Uterus (tissue), 2 donors: ENCODE results near the gene LTBP2.

Experiments used
- POLR2A ChIP-seq, 2 donors: fragments of 450-650 bp; IDR thresholded peaks; one replicate each; pipeline ENCODE4 v1.6.1; 2016; ENCODE audit warnings: antibody characterized with exemption in 2 of 2, mild to moderate bottlenecking in 1 of 2, moderate library complexity in 1 of 2
- TF ChIP-seq, protein P1 (sequence below), 4 experiments: fragments of 200-600 bp in 2 of 4; fragments of 450-650 bp in 2 of 4; sonication (generic) in 2 of 4; IDR thresholded peaks; one replicate each; pipeline ENCODE4 v1.5.1; 2016 to 2019; ENCODE audit warnings: antibody characterized with exemption in 4 of 4, mild to moderate bottlenecking in 2 of 4, moderate library complexity in 1 of 4

- TF ChIP-seq, protein P1, sequence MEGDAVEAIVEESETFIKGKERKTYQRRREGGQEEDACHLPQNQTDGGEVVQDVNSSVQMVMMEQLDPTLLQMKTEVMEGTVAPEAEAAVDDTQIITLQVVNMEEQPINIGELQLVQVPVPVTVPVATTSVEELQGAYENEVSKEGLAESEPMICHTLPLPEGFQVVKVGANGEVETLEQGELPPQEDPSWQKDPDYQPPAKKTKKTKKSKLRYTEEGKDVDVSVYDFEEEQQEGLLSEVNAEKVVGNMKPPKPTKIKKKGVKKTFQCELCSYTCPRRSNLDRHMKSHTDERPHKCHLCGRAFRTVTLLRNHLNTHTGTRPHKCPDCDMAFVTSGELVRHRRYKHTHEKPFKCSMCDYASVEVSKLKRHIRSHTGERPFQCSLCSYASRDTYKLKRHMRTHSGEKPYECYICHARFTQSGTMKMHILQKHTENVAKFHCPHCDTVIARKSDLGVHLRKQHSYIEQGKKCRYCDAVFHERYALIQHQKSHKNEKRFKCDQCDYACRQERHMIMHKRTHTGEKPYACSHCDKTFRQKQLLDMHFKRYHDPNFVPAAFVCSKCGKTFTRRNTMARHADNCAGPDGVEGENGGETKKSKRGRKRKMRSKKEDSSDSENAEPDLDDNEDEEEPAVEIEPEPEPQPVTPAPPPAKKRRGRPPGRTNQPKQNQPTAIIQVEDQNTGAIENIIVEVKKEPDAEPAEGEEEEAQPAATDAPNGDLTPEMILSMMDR (IDR thresholded peaks at IDR 0.05): no peak
- TF ChIP-seq POLR2A (IDR thresholded peaks at IDR 0.05): no peak
Observed at GRCh38 chr14:74548881-74549280, 63.2 kb downstream of the LTBP2 start.
